SH-SY5Y (cell line): ENCODE data around the gene AP3B1.

Experiments used
- GATA2 ChIP-seq: IDR thresholded peaks from 2 replicates; pipeline ENCODE4 v1.6.1; 2011; ENCODE audit warnings: mild to moderate bottlenecking, low read depth, low read length
- GATA3 ChIP-seq: IDR thresholded peaks from 2 replicates; pipeline ENCODE4 v1.6.1; 2011; ENCODE audit warnings: low read depth, mild to moderate bottlenecking, low read length, moderate library complexity

- TF ChIP-seq GATA2 (no peak), GATA3 (no peak)
Measured at GRCh38 chr5:78056053-78056452, 238.4 kb downstream of the AP3B1 start.
